Suprapubic skin (tissue), 2 donors: ENCODE data around the gene ARMC8.

Experiments
- EP300 ChIP-seq: sonication (generic); formaldehyde crosslinking; IDR thresholded peaks from one replicate; pipeline ENCODE4 v1.6.1; 2017; ENCODE audit warnings: antibody characterized with exemption
- POLR2A ChIP-seq, 2 donors: fragments of 450-650 bp; IDR thresholded peaks; one replicate each; pipeline ENCODE4 v1.6.1; 2017; ENCODE audit warnings: antibody characterized with exemption in 2 of 2, mild to moderate bottlenecking in 2 of 2, moderate library complexity in 2 of 2

GRCh38 chr3:138326866-138327595 lies 139.9 kb downstream of the ARMC8 start:
- TF ChIP-seq EP300: no peak
- no peak for TF ChIP-seq POLR2A (IDR thresholded peaks at IDR 0.05)
